ENCODE results near the gene CTIF.

- TF ChIP-seq CTCF (IDR thresholded peaks at IDR 0.05) (no peak), ZFX (IDR thresholded peaks at IDR 0.05; ENCODE audit: borderline replicate concordance) (no peak)
These were observed 164.2 kb downstream of the CTIF start for GRCh38 chr18:48703028-48703386.

Data from 22Rv1 (cell line).